ENCODE data around the gene FAM98C.

FAM98C gene

DNA sequence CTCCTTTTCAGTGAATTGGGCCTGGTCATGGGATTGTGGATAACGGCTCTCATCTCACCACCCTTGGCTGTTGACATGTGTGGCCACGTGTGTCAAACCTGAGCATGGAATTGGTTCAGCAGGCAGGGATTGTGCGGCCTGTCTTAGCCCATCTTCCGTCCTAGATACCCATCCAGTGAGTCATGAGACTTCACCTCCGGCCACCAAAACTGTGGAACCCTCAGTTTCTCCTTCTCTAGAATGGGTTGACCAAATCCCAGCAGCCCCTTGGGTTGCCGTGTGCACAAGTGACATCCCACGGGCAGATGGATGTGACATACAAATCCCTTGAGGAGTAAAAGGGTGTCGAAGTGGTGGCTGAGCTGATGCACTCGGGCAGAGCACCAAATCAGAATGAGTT lies 21.8 kb upstream of the FAM98C start:
- DNase-seq: no peak

DNA sequence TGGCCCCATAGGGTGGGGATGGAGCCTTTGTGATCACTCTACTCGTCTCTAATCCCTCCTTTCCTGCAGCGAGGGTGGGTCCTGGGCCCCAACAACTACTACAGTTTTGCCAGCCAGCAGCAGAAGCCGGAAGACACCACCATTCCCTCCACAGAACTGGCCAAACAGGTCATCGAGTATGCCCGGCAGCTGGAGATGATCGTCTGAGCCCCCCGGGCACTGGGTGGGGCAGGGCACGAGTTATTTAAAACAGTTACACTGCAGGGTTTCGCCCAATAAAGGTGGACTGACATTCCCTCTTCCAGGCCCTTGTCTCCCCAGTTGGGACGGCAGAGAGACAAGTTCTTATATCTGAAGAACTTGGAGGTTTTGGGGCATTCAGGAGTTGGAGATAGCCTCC lies 19.7 kb upstream of the FAM98C start:
- DNase-seq: no peak

DNA sequence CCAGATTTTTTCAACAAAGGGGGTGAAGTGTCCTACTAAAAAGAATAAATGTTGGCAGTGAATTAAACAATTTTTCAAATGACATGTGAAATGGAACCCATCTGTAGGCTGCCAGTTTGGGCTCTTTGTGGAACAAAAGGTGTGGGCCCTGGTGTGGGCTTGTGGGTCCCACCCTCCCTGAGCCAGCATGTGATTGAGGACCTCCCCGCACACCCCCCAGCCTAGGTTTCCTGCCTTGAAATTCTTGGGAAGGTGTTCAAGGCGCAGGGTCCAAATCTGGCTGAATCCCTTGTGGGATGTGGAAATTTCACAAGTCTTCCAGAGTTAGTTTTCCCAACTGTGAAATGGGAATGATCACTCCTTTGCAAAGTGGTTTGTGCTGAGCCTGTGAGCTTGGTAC lies 19.1 kb upstream of the FAM98C start:
- DNase-seq: no peak

DNA sequence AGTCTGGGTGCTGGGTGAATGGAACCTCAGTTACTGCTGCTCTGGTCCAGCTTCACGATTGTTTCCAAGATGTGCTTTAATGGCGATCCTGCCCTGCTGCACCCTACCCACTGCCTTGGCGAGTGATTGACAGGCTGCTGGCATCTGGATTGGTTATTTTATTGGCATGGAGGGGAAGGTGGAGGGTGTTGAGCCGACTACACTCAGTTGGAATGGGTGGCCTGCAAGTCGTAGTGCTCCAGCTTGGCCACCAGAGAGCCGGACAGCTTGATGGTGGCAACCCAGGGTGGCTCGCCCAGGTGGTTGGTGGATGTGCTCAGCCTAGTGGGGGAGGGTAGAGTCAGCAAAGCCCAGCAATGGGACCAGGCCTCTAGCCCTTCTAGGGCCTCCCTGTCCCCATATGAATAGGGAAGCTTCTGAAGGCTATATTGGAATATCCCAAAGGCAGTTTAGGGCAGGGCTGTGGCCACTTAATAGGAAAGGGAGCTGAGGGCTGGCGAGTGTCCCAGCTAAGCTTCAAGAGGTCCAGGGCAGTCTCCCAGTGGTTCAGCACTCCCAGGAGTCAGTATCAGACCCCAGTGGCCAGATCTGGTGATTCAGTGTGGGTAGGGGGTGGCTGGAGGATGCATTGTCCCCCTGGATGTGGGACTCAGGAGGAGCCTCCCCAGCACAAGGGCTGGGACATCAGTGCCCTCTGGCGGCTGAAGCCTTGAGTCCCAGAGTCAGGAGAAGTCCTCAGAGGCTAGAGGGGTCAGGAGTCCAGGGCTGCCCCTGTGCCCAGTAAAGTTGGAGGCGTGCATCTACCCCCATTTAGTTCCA lies 18.5 kb upstream of the FAM98C start:
- no peak for DNase-seq

DNA sequence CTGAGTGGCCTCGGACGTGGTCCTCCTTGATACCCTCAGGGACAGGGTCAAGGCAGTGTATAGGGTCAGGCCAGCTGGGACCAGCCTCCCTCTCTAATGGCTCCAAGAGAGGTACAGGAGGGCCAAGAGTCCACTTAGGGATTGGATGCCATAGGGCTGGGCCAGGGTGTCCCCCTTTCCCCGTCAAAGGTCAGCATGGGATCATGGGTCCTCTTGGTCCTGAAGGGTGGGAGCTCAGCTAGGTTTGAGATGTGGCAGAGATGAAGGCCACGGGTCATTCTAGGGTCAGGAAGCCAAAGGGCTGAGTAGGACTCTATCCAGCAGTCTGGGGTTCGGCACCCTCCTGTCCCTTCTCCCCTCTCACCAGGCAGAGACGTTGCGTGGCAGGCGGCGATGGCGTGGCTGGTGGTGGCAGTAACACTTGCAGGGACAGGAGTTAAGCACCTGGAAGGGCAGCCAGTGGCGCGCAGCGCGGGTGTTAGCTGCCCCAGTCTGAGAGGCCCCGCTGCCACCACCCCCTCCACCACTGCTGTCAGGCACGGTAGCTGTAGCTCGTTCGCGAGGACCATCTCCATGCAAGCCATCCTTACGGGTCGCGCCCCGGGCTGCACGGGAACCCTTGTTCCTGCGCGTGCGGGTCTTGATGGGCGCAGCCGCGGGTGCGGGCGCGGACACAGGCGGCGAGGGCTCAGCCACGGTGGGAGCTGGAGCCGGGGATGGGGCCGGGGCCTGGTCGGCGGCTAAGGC lies 17.7 kb upstream of the FAM98C start:
- no peak for DNase-seq

DNA sequence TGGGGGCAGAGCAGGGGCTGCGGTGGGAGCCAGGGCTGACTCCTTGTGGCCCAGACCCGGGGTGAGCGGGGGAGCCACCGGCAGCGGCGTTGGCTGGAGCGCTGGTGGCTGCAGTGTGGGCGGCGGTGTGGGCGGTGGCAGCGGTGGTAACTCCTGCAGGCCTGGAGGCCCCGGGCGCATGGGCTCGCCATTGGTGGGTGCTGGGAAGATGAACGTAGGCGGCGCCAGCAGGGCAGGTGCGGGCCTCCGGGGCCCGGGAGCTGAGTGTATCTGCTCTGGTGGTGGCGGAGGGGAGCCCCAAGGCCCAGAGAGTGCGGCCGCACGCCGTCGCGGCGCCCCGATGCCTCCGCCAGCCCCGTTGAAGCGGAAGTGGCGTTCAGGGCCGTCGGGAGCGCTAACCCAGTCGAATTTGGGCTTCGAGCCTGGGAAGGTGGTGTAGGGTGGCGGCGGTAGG lies 17.1 kb upstream of the FAM98C start:
- no peak for DNase-seq

DNA sequence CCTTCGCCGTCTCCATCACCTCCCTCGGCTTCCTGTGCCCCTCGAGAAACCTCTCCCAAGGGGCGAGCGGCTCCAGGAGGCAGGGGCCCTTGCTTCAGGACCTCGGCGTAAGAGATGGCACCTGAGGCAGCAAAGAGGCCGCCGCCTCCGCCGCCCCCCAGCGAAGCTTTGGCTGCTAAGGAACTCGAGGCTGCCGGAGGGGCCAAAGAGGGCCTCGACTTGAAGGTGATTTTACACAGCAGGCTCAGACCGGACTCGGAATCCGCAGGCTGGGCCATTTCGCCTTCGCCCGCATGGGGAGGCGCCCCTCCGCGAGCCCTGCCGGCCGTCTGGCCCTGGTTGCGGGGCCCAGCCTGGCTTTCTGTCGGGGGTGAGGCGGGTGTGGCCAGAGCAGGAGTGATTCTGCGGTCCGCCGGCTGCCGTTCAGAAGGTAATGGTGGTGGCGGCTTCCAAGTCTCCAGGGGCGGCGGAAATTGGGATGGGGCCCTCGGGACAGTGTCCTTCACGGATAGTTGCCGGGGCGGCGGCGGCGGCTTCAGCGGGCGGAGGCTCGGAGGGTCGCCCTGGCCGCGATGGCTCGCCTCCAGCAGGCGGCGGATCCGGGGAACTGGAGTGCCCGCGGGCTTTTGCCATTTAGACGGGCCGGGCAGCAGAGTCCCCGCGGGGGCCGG lies 16.5 kb upstream of the FAM98C start:
- no peak for DNase-seq

DNA sequence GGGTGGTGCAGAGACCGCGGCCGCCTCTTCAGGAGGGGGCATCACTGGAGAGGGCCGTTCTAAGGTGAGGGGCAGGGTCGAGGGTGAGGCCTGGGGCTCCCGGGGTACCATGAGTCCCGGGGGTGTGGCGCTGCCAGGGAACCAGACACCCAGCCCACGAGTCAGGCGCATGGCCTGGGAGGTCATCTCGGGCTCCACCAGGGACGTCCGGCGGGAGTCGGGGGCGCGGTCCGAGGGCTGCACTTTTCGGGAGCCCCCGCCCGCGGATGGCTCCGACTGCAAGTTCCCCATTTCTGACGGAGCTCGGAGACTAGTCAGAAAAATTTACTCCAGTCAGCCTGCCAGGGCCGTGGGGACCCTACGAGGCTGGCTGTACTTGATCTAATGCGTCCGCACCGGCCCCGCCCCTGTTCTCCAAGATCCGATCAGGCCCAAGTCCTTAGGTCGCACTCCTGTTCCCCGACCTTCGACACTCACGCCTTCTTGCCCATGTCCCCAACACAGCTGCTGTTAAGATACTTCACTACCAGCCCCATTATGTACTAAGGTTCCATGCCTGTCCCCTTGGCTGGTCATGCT lies 15.8 kb upstream of the FAM98C start:
- DNase-seq: no peak

DNA sequence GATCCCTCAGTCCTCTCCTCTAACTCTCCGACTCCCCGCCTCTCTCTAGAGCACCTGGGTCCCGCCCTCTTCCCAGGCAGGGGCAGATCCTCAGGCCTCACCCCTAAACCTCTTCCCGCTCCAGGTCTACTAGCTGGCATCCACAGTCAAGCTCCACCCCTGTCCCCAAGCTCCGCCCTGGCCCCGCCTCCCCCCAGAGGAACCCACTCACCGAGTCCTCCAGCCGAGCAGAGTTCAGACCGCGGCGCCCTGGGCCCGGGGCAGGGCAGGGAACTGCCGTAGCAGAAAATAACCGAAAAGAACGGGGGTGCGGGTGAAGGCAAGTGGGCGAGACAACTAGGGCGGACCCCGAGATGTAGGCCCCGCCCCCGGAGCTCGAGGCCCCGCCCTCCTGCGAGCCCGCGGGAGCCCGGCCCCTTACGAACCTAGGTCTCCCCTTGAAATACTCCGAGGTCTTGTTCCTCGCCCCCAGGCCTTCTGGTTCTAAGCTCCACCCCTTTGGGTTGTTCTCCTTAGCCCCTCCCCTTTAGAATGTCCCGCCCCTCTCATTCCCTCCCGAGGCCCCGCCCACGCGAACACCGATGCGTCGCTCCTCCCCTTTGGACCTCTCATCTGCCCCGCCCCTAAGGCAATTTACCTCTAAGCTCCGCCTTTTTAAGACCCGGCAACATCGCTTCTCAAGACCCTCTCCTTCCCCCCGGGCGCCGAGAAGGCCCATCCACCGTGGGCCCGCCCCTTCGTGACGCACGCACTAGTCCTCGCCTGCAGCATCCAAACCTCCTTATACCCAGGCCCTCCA lies 15.1 kb upstream of the FAM98C start, which contains the start of gene GGN:
Gene GGN (minus strand): TSS at position 485 of the 799 bp plus-strand sequence. CDS start 773 bp downstream, outside the sequence.
- DNase-seq: peak; percentile 55

DNA sequence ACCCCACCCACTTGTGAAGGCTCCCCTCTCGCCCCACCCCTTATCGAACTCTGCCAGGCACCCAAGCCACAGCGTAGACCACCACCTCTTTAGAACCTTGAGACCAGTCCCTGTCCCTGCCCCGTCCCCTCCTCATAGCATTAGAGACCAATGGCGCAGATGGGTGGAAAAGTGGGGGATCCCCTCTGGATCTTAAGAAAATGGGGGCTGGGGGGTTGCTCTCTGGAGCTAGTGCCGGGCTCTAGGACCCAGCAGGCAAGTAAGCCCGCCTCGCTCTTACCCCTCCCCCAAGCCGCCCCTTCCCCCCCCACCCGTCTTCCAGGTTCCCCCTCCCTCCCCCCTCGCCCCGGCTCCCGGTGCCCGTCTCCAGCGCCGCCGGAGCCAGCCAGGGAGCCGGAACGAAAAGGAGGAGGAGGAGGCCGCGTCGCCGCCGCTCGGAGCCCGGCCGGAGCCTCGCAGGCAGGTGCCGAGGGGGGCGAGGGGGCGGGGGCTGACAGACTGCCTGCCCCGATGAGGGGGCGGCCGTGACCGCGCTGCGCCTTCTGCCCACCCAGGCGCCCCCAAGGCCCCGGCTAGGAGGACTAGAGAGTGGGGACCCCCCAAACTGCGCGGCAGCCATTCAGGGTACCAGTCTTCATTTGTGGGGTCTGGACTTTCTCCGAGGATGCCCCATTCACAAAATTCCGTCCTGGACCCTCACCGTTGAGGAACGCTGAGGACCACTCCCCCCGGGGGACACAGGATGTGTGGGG lies 14.4 kb upstream of the FAM98C start, which contains the start of gene SPRED3:
Gene SPRED3 (plus strand): TSS at position 349 of the 752 bp plus-strand sequence. CDS start 1,606 bp downstream, outside the sequence.
- no peak for DNase-seq

DNA sequence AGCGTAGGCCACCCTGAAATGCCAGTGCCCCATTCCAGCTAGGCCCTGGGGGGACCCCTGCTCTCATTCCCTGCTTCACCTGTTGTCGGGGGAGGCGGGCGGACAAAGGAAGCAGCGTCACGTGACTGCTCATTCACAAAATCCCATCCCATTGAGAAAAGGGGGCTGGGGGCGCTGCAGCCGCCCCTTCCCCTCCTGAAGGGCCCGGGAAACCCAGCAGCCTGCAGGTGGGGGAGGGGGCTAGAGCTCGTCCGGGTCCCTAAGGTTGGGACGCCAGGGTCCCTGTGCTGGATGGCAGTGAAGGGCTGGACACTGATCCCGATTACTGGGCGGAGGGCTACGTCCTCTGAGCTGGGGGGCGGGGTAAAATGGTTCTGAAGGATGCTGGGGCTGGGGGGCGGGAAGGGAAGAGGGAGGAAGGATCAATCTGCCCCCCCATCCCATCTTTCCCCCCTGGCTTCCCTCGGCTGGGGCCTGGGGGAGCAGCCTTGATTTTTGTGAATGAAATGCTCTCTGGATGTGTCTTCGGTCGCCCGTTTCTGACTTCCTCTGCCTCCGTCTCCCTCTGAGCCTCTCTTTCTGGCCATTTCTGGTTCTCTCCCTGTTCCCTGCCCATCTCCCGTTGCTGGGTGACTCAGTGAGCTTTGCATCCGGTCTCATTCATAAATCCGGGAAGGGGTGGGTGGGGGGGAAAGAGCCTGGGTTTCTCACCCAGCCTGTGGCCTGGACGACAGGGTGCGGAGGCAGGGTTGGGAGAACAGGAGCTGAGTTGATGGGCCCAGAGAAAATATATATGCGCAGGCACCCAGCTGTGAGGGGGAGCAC lies 13.6 kb upstream of the FAM98C start:
- DNase-seq: no peak

DNA sequence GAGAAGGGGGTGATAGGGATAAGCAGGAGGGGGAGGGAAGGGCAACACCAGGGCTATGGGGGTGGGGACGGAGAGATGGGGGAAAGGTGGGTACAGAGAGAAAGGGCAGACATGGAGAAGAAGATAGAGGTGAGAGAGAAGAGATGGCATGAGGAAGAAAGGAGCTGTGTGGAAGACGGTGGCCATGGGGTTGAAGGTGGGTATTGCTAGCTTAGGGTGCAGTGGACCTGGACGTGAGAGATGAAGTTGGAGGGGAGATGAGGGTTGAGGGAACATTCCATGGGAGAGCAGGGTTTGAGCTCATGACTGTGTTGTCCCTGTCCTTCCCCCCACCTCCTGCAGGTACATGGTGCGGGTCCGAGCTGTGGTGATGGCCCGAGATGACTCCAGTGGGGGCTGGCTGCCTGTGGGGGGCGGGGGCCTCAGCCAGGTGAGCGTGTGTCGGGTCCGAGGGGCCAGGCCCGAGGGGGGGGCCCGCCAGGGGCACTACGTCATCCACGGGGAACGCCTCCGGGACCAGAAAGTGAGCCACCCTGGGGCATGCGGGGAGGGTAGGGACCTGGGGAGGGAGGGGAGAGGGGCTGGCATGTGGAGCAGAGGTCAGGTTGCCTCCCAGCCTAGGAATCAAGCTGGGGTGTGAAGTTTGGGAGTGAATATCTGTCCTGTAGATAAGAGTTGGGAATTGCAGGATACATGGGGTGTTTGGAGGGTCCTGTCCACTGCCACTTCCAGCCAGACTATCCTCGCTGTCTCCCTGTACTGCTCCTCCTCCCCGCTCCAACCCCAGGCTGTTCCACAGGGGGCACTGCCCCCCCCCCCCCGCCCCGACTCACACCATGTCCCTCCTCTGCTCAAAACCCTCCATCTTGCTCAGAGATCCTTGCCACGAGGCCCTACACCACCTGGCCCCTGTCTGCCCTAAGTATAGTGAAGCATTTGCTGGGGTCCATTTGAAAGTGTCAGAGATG lies 12.7 kb upstream of the FAM98C start:
- no peak for DNase-seq

DNA sequence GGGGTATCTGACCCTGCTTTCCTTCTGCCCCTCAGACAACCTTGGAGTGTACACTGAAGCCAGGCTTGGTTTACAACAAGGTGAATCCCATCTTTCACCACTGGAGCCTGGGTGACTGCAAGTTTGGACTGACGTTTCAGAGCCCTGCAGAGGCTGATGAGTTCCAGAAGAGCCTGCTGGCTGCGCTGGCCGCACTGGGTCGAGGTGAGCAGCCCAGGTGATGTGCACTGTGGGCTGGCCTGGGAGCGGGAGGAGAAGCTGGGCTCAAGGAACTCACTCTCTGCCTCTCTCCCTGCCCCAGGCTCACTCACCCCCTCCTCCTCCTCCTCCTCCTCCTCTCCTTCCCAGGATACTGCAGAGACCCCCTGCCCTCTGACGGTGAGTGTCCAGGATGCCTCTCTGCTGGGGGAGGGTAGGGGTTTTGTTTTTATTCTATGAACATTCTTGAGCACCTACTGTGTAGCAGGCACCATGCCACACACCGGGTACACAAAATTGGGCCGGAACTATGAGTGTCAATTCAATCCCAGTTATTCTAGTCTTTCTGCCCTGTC lies 10.9 kb upstream of the FAM98C start:
- DNase-seq: no peak

DNA sequence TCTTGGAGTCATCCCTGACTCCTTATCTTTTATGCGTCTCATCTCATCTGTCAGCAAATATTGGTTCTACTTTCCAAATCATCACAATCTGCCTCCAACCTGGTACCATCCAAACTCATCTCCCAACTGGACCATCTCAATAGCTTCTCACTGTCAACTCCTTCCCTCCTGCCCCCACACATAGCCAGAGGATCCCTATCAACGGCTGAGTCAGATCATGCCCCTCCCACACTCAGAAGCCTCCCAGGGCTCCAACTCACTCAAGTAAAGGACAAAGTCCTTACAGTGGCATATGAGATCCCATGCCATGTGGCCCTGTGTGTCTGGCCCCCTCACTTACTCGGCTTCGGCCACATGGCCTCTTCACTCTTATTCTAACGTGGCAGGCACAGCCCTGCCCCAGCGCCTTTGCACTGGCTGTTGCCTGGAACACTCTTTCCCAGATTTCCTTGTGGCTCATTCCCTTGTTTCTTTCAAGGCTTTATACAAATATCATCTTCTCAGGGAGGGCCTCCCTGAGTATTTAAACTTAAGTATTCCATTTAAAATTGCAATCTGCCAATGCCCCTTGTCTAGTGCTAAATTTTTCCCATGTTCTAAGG lies 10.1 kb upstream of the FAM98C start:
- no peak for DNase-seq

DNA sequence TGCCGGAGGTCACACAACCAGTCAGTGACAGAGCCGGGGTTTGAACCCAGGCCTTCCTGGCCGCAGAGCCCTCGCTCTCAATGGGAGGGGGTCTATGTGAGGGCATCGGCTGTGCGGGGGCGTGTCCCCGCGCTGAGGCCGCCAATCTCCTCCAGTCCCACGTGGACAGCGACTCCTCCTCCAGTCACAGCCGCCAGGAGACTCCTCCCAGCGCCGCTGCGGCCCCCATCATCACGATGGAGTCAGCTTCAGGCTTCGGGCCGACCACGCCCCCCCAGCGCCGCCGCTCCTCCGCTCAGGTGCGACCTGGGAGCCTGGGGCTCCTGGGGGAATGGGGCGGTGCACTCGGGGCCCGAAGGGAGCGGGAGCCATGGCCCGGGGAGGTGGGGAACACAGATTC lies 8.4 kb upstream of the FAM98C start:
- no peak for DNase-seq

DNA sequence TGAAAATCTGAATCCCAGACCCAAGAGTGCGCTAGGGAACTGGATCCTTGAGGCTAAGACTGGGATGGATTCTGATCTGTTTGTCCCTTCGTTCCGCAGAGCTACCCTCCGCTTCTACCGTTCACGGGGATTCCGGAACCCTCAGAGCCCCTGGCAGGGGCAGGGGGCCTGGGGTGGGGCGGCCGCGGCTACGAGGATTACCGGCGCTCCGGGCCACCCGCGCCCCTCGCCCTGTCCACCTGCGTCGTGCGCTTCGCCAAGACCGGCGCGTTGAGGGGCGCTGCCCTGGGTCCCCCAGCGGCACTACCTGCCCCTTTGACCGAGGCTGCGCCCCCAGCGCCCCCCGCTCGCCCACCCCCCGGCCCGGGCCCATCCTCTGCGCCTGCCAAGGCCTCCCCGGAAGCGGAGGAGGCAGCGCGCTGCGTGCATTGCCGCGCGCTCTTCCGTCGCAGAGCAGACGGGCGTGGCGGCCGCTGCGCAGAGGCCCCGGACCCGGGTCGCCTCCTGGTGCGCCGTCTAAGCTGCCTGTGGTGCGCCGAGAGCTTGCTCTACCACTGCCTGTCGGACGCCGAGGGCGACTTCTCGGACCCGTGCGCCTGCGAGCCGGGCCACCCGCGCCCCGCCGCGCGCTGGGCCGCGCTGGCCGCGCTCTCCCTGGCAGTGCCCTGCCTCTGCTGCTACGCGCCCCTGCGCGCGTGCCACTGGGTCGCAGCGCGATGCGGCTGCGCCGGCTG lies 7.3 kb upstream of the FAM98C start:
- DNase-seq: no peak

DNA sequence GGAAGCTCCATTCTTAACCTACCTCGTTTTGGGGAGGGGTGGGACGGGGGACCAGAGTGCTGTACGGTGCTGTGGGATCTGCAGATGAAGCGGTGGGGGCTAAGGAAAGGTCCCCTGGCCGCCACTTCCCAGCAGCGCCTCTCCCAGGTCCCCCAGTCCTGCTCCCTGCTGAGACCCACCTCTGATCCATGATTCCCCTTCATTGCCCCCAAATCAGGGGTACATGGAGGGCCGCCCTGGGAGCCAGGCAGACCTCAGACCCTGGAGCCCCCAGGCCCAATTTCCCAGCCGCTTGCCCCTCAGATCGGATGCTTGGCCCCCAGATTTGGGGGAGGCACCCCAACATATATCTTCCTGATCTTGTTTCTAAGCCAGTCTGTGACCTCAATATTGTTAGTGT lies 3.8 kb upstream of the FAM98C start:
- no peak for DNase-seq

DNA sequence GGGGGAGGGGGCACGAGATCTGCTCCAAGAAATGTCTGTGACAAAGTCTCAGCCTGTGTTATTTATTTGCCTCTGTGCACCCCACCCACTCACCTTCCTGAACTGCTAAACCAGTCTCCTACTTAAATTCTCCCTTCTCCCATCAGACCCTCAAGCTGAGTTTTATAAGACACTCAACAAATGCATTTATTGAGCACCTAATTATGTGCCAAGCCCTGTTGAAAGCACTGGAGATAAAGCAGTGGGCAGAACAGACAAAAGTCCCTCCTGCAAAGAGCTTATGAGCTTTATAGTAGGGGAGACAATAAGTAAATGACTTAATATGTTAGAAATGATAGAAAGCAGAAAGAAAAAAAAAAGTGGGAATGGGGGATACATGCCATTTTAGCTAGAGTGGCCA lies 3.4 kb upstream of the FAM98C start:
- no peak for DNase-seq

Data from NCI-H1417 treated with DMSO at 0.1 percent for 48 hours (cell line).